Measurements from ENCODE around the gene TNFAIP8L2. TPM values are rescaled to one million over a fixed set of nuclear protein-coding genes. Genes with fewer than 3 reads are reported as not detected.
A peak's percentile ranks its signal among the peaks of the same experiment; 100 is the strongest.
"Not testable (repeated sequence)": the region's sequence is repeated elsewhere in the genome, so short reads cannot be mapped to it uniquely, and the experiment has no call there.

TNFAIP8L2 gene
- total and polyA plus RNA-seq, 10 donors, result 26.3 to 63.4 (median 44.7) TPM

GRCh38 chr1:151189637-151190445, 33.4 kb downstream of the TNFAIP8L2 start, which contains the start of gene VPS72:
TSS of gene VPS72 (minus strand) at chr1:151190197. CDS start at chr1:151190121, 76 bp downstream.
- TF ChIP-seq POLR2A (IDR thresholded peaks at IDR 0.05) (peak in 1 of 3 donors; percentile 9), POLR2AphosphoS5 (IDR thresholded peaks at IDR 0.05) (peak; percentile 88 to 90 (median 90))
- TF ChIP-seq, protein P1, sequence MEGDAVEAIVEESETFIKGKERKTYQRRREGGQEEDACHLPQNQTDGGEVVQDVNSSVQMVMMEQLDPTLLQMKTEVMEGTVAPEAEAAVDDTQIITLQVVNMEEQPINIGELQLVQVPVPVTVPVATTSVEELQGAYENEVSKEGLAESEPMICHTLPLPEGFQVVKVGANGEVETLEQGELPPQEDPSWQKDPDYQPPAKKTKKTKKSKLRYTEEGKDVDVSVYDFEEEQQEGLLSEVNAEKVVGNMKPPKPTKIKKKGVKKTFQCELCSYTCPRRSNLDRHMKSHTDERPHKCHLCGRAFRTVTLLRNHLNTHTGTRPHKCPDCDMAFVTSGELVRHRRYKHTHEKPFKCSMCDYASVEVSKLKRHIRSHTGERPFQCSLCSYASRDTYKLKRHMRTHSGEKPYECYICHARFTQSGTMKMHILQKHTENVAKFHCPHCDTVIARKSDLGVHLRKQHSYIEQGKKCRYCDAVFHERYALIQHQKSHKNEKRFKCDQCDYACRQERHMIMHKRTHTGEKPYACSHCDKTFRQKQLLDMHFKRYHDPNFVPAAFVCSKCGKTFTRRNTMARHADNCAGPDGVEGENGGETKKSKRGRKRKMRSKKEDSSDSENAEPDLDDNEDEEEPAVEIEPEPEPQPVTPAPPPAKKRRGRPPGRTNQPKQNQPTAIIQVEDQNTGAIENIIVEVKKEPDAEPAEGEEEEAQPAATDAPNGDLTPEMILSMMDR (IDR thresholded peaks at IDR 0.05 in 8 of 11, conservative IDR thresholded peaks at IDR 0.05 in 3 of 11), result peak in 7 of 11 experiments; percentile 9 to 63 (median 40)
- Histone ChIP-seq H3K4me3 (peak within 1 kb of the TSS; percentile 71 to 95 (median 80)), H3K27me3 (replicated peaks in 1 of 7) (no peaks in the 10 kb centered on the region), H3K9me3 (no peaks in the 10 kb centered on the region), H3K27ac (peak within 1 kb of the TSS; percentile 78 to 91 (median 86)), H3K4me1 (peaks cover 16 to 42% (median 29%) of the 10 kb centered on the region in 6 donors), H3K36me3 (peaks cover 0 to 22% (median 11%) of the 10 kb centered on the region in 6 donors)
- intact Hi-C loops (cut with DNase I; ENCODE audit: low total_unique reads), result no loop called here
- DNase-seq, result peak; percentile 96
- WGBS, 5 donors, result 0 to 1% (median 1%) methylated on average over 42 of the region's 42 CpGs

DNA sequence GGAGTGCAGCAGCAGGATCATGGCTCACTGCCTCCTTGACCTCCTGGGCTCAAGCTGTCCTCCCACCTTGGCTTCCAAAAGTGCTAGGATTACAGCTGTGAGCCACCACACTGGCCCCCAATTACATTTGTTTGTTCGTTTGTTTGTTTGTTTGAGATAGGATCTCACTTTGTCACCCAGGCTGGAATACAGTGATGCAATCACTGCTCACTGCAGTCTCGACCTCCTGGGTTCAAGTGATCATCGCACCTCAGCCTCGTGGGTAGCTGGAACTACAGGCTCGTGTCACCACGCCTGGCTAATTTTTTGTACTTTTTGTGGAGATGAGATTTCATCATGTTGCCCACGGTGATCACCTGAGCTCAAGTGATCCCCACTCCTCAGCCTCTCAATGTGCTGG, 35.6 kb downstream of the TNFAIP8L2 start:
- no peak overlapping the region for H3K4me3 ChIP-seq
- peaks cover 16 to 48% (median 35%) of the 10 kb centered on the region in 6 donors for H3K4me1 ChIP-seq
- 75 to 83% (median 79%) methylated on average over 7 of the region's 7 CpGs for WGBS, 5 donors
- DNase-seq, result peak; percentile 10
- H3K36me3 ChIP-seq, result no peaks in the 10 kb centered on the region
- intact Hi-C loops (cut with DNase I; ENCODE audit: low total_unique reads), result no loop called here
- no peaks in the 10 kb centered on the region for H3K9me3 ChIP-seq
- TF ChIP-seq POLR2A (IDR thresholded peaks at IDR 0.05) (no peak), POLR2AphosphoS5 (IDR thresholded peaks at IDR 0.05) (no peak)
- TF ChIP-seq, protein P1 (IDR thresholded peaks at IDR 0.05 in 8 of 11, conservative IDR thresholded peaks at IDR 0.05 in 3 of 11), result no peak
- H3K27me3 ChIP-seq (replicated peaks in 1 of 7), result no peaks in the 10 kb centered on the region
- H3K27ac ChIP-seq, result no peak overlapping the region

- peak; percentile 23 for DNase-seq
- no peak for TF ChIP-seq POLR2AphosphoS5 (IDR thresholded peaks at IDR 0.05)
- no peak for TF ChIP-seq POLR2A (IDR thresholded peaks at IDR 0.05)
- TF ChIP-seq, protein P1 (IDR thresholded peaks at IDR 0.05 in 8 of 11, conservative IDR thresholded peaks at IDR 0.05 in 3 of 11), result no peak
- Histone ChIP-seq H3K9me3 (no peaks in the 10 kb centered on the region), H3K4me1 (peaks cover 11 to 46% (median 34%) of the 10 kb centered on the region in 6 donors), H3K27ac (no peak overlapping the region), H3K27me3 (replicated peaks in 1 of 7) (no peaks in the 10 kb centered on the region), H3K4me3 (no peak overlapping the region), H3K36me3 (no peaks in the 10 kb centered on the region)
- intact Hi-C loops (cut with DNase I; ENCODE audit: low total_unique reads), result no loop called here
- 72 to 83% (median 75%) methylated on average over 6 of the region's 6 CpGs for WGBS, 5 donors
Observed at GRCh38 chr1:151193304-151193703, 36.9 kb downstream of the TNFAIP8L2 start.

- Histone ChIP-seq H3K9me3 (no peaks in the 10 kb centered on the region), H3K36me3 (no peaks in the 10 kb centered on the region), H3K4me1 (peaks cover 5 to 41% (median 29%) of the 10 kb centered on the region in 6 donors), H3K27ac (no peak overlapping the region), H3K4me3 (no peak overlapping the region), H3K27me3 (replicated peaks in 1 of 7) (no peaks in the 10 kb centered on the region)
- WGBS, 5 donors, result 82 to 94% (median 88%) methylated on average over 1 of the region's 1 CpG
- no peak for DNase-seq
- TF ChIP-seq POLR2AphosphoS5 (IDR thresholded peaks at IDR 0.05) (no peak), POLR2A (IDR thresholded peaks at IDR 0.05) (no peak)
- TF ChIP-seq, protein P1 (IDR thresholded peaks at IDR 0.05 in 8 of 11, conservative IDR thresholded peaks at IDR 0.05 in 3 of 11), result no peak
- intact Hi-C loops (cut with DNase I; ENCODE audit: low total_unique reads), result no loop called here
Observed at GRCh38 chr1:151193856-151194255, 37.4 kb downstream of the TNFAIP8L2 start.

DNA sequence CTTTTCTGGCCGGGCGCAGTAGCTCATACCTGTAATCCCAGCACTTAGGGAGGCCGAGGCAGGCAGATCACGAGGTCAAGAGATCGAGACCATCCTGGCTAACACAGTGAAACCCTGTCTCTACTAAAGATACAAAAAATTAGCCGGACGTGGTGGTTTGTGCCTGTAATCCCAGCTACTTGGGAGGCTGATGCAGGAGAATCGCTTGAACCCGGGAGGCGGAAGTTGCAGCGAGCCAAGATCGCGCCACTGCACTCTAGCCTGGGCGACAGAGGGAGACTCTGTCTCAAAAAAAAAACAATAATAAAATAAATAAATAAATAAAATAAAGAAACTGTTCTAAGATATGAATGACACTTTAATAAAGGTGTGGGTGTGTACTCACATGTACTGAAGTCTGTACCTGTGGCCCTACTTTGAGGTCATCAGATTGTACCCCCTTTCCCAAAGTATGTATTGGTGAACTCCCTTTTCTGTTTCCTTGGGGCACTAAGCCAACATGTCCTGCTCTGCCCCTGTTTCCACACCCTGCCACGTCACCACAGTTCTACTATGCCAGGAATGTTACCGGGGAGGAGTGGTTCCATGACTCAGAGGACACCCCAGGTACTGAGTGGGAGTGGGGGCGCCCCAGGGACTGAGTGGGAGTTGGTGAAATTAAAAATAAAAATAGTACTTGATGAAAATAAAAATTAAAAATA, 38.6 kb downstream of the TNFAIP8L2 start:
- H3K27me3 ChIP-seq (replicated peaks in 1 of 7); H3K36me3 ChIP-seq; H3K9me3 ChIP-seq: not testable (repeated sequence)
- H3K4me3 ChIP-seq, result peak overlapping the region in 1 of 8 donors; percentile 37
- peaks cover 5 to 43% (median 31%) of the 10 kb centered on the region in 6 donors for H3K4me1 ChIP-seq
- intact Hi-C loops (cut with DNase I; ENCODE audit: low total_unique reads), result loop anchor here (5.0 kb wide), 1 partner anchor 57 kb away; the partner anchor contains the start of gene PSMD4
- H3K27ac ChIP-seq, result peak overlapping the region in 3 of 8 donors; percentile 63 to 75 (median 75)
- 77 to 85% (median 79%) methylated on average over 17 of the region's 17 CpGs for WGBS, 5 donors
- peak; percentile 60 for DNase-seq

All from spleen (tissue), 11 donors.